ENCODE measurements around the gene FIBP. TPM values are rescaled to one million over a fixed set of nuclear protein-coding genes. Genes with fewer than 3 reads are reported as not detected.

FIBP gene
- total RNA-seq, 1 donor from 2014 or later, result 77.8 TPM

- no peak overlapping the region for H3K4me3 Mint-ChIP-seq (ENCODE audit: low read depth)
- no peak overlapping the region for H3K27ac Mint-ChIP-seq
- H3K9me3 Mint-ChIP-seq (ENCODE audit: low read depth), result no peaks in the 10 kb centered on the region
- H3K36me3 Mint-ChIP-seq (ENCODE audit: insufficient read depth), result no peaks in the 10 kb centered on the region
- DNase-seq (ENCODE audit: low spot score, unreplicated experiment), result no peak
- TF ChIP-seq CTCF (IDR thresholded peaks at IDR 0.05; ENCODE audit: unreplicated experiment), result no peak
- H3K27me3 Mint-ChIP-seq, result peaks cover 66% of the 10 kb centered on the region
- peaks cover 1% of the 10 kb centered on the region for H3K4me1 Mint-ChIP-seq (ENCODE audit: low read depth)
Measured at GRCh38 chr11:65903068-65903481, 14.8 kb upstream of the FIBP start.

- Mint-ChIP-seq H3K4me3 (ENCODE audit: low read depth) (peak overlapping the region; percentile 60), H3K9me3 (ENCODE audit: low read depth) (no peaks in the 10 kb centered on the region)
Measured at GRCh38 chr11:65900899-65901180, 12.6 kb upstream of the FIBP start.

GRCh38 chr11:65900125-65900898 lies 12.0 kb upstream of the FIBP start, which contains the start of gene FOSL1:
TSS of gene FOSL1 (minus strand) at chr11:65900388. CDS start at chr11:65900339, 49 bp downstream.
- no peaks in the 10 kb centered on the region for H3K36me3 Mint-ChIP-seq (ENCODE audit: insufficient read depth)
- peaks cover 73% of the 10 kb centered on the region for H3K27me3 Mint-ChIP-seq
- peak within 1 kb of the TSS; percentile 62 for H3K4me3 Mint-ChIP-seq (ENCODE audit: low read depth)
- H3K4me1 Mint-ChIP-seq (ENCODE audit: low read depth), result peaks cover 1% of the 10 kb centered on the region
- no peak for TF ChIP-seq CTCF (IDR thresholded peaks at IDR 0.05; ENCODE audit: unreplicated experiment)
- peak within 1 kb of the TSS; percentile 85 for H3K27ac Mint-ChIP-seq
- no peaks in the 10 kb centered on the region for H3K9me3 Mint-ChIP-seq (ENCODE audit: low read depth)
- DNase-seq (ENCODE audit: low spot score, unreplicated experiment), result peak; percentile 64

More at GRCh38 chr11:65900899-65901180, 12.6 kb upstream of the FIBP start:
- H3K27ac Mint-ChIP-seq, result no peak overlapping the region
- H3K4me1 Mint-ChIP-seq (ENCODE audit: low read depth), result peaks cover 1% of the 10 kb centered on the region
- H3K36me3 Mint-ChIP-seq (ENCODE audit: insufficient read depth), result no peaks in the 10 kb centered on the region
- DNase-seq (ENCODE audit: low spot score, unreplicated experiment), result no peak
- H3K27me3 Mint-ChIP-seq, result peaks cover 70% of the 10 kb centered on the region
- TF ChIP-seq CTCF (IDR thresholded peaks at IDR 0.05; ENCODE audit: unreplicated experiment), result no peak

GRCh38 chr11:65899356-65900124 lies 11.3 kb upstream of the FIBP start:
- Mint-ChIP-seq H3K27ac (no peak overlapping the region), H3K27me3 (peaks cover 76% of the 10 kb centered on the region), H3K4me3 (ENCODE audit: low read depth) (peak overlapping the region; percentile 62), H3K36me3 (ENCODE audit: insufficient read depth) (no peaks in the 10 kb centered on the region), H3K4me1 (ENCODE audit: low read depth) (peaks cover 1% of the 10 kb centered on the region), H3K9me3 (ENCODE audit: low read depth) (no peaks in the 10 kb centered on the region)
- DNase-seq (ENCODE audit: low spot score, unreplicated experiment), result no peak
- no peak for TF ChIP-seq CTCF (IDR thresholded peaks at IDR 0.05; ENCODE audit: unreplicated experiment)

GRCh38 chr11:65898656-65899355 lies 10.5 kb upstream of the FIBP start:
- no peak for TF ChIP-seq CTCF (IDR thresholded peaks at IDR 0.05; ENCODE audit: unreplicated experiment)
- H3K9me3 Mint-ChIP-seq (ENCODE audit: low read depth), result no peaks in the 10 kb centered on the region
- peaks cover 71% of the 10 kb centered on the region for H3K27me3 Mint-ChIP-seq
- H3K4me3 Mint-ChIP-seq (ENCODE audit: low read depth), result peak overlapping the region; percentile 62
- peaks cover 1% of the 10 kb centered on the region for H3K4me1 Mint-ChIP-seq (ENCODE audit: low read depth)
- H3K36me3 Mint-ChIP-seq (ENCODE audit: insufficient read depth), result no peaks in the 10 kb centered on the region
- no peak for DNase-seq (ENCODE audit: low spot score, unreplicated experiment)
- peak overlapping the region; percentile 81 for H3K27ac Mint-ChIP-seq
